ENCODE results near the gene GNB1.

GNB1 gene

DNA sequence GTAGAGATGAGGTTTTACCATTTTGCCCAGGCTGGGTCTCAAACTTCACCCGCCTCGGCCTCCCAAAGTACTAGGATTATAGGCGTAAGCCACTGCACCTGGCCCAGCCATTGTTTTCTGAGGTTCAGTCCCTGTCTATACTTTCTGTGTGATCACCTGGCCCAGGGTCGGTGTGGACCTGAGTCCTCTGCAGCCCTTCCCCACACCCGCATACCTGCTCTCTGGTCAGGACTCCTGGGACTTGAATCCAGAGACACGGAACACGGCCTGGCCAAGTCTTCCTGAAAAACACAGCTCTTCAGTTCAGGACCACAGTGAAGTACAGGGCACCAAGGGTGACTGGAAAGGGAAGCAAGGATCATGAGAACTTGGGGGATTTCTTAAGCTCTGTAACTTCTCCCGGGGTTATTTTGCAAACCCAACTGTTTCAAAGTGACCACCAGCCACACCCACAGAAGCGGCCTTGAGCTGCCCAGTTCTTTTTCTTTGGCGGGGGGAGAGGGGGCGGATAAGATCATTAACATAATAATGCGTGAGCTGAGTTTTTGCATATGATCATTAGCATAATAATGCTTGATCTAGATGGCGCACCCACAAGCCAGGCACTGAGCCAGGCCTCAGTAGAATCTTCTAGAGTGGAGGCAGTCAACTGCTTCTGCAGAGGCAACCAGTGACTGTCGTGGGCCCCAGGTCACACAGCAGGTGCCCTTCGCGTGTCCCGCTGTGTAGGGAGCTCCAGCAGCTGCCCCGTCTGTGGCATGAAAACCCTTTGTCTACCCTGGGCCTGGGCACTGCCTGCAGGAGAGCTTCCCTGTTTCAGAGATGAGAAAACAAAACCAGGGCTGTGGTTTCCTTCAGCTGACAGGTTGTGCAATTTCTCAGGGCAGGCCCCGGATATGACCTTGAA, 110.9 kb downstream of the GNB1 start:
- peak; percentile 25 for DNase-seq

DNA sequence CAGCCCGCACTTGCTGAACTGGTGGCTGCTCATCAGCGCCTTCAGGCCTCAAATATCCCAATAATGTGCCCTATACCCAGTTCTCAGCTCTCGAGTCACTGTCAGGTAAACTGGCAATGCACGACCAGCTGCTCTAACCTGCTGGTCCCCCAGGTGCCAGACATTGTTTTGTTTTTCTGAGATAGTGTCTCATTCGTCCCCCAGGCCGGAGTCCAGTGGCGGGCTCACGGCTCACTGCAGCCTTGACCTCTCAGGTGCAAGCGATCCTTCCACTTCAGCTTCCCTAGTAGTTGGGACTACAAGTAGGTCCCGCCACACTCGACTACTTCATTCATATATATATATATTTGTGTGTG, 111.6 kb downstream of the GNB1 start:
- no peak for DNase-seq

DNA sequence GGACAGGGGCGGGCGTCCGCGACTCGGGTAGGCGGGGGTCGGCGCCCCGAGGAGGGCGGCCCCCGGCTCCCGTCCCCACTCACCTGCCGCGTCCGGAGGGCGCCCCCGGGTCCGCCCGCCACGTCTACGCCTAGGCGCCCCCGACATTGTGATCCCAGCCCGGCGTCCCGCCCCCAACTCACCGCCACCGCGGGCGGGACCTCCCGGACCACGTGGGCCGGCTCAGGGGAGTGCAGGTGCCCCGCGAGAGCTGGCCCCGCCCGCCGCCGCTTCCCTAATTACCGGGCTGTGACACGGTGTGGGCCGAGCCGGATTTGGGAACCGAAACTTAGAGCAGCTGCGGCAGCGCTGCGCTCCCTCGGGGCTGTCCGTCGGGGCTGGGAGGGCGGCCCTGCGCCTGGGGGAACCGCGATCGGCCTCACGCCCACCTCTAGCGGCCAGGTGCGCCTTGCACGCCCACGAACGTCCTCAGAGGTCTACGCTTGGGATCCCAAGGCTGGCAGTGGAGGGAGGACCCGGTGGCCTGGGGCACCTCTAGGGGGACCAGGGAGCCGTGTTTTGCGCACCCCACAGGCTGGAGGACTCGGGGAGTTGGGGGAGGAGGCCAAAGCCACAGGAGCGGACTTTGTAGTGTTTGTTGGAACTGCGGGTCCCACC, 112.1 kb downstream of the GNB1 start:
- peak; percentile 78 for DNase-seq

DNA sequence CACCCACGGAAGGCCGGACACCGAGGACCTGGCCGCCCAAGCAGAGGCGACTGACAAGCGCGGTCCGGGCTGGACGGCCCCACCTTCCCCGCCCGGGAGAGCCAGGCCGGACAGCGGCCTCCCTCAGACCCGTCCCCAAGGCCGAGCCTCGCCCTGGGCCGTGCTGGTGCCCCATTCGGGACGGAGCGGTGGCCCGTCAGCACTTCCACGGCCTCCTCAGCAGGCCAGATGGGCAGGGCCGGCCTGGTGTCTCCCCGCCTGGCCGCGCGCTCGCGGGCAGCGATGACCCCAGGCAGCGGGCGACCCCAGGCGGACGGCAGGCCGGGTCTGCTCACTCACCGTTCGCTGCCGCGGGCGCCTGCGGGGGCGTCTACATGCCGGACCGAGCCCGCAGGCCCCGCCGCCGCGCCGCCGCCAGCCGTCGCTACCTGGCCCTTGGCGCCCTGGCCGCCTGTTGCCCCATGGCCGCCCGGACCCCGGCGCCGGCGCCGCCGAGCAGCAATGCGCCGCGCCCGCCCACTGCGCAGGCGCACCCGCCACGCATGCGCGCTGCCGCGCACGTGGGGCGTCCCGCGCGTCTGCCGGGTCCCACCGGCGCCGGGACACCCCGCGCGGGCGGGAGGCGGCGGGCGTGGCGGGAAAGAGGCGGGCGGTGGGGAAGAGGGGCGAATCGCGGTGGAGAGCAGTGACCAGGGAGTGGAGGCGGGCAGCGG, 112.8 kb downstream of the GNB1 start, which contains the start of gene NADK:
Gene NADK, minus strand, starts transcription at position 521 of the 713 bp plus-strand sequence. CDS start 13,064 bp downstream, outside the sequence.
- DNase-seq: peak; percentile 76

DNA sequence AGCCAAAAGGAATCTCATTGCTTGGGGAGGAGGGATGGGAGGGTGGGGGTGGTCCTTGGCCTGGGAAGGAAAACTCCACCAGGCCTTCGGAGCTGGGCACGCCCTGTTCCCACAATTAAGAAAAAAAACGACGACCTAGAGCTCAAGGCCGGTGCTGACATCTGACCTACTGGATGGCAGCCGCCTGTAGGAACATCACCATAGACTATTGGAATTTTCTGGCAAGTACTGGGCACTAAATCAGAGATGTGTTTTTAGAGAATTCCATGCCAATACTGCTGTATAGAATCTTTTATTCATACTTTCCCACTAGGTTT, 113.3 kb downstream of the GNB1 start:
- no peak for DNase-seq

DNA sequence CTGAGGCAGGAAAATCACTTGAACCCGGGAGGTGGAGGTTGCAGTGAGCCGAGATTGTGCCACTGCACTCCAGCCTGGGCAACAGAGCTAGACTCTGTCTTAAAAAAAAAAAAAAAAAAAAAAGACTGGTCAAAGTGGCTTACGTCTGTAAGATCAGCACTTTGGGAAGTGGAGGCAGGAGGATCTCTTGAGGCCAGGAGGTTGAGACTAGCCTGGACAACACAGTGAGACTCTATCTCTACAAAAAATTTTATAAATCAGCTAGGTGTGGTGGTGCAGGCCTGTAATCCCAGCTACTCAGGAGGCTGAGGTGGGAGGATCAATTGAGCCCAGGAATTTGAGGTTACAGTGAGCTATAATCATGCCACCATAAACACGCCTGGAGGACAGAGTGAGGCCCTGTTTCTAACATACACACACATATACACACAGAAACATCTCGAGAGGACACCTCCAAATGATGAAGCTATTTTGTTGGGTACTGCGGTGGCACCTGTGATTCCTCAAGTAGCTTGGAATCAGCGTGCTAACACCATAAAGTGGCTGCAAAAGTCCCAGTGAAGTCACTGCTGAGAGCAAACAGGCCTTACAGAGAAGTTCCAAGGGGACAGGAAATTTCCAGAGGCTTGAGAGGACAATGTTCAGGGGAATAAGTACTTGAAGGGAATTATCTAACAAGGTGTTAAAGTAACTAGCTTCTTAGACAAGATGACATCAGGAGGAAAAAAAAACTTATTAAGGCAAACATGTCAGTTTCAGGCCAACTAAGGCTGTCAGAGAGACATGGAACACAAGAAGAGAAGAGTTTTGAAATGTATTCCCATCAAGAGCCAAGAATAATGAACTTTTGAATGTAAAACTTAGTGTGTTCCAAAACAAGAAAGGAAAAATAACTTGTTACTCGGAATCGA, 114.0 kb downstream of the GNB1 start:
- DNase-seq: no peak

DNA sequence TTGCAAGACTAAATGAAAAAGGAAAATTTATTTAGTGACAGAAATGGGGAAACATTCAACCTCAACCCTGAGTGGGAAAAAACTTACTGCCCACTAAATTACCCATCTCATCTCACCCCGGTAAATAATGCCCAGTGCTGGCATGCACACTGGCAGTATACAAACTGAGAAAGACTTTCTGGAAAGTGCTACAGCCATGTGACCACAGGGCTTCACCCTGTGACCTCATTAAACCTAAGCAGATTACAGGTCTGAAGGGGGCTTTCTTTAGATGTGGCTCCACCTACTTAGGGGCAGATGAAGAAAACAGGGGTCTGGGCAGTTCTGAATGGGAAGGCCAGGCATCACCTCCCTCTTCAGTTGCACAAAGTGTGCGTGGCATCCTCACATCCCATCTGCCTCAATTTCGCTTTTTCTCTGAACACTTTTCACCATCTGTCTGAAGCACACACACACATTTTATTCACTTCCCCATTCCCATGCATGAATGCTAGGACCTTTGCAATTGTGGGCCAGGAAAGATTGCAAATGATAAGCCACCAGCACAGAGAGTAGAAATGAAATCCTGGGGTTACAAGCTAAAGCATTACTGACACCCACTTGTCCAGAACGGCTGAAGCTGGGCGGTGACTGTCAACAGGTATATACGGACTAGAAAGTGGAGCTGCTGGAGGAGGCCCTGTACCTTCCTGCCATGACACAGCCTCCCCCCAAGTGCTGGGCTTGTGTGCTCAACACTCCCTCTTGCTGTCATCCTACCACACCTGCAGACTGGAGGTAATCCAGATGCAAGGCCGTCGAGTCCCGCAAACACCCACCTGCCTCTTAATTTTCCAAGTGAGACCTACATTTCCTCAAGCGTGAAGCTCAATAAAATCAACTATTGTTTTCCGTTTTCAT, 115.3 kb downstream of the GNB1 start:
- DNase-seq: no peak

DNA sequence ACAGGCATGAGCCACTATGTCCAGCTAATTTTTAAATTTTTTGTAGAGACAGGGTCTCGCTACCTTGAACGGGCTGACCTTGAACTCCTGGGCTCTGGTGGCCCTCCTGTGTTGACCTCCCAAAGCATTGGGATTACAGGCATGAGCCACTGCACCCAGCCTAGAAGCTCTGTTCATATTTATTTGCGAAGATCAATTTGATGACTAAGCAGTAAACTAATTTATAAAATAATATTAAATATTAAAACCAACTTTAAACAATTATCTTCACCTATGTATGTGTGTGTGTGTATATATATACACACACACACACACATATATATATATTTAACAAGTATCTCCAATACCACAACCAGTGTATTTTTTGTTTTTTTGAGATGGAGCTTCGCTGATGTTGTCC, 117.0 kb downstream of the GNB1 start:
- DNase-seq: no peak

DNA sequence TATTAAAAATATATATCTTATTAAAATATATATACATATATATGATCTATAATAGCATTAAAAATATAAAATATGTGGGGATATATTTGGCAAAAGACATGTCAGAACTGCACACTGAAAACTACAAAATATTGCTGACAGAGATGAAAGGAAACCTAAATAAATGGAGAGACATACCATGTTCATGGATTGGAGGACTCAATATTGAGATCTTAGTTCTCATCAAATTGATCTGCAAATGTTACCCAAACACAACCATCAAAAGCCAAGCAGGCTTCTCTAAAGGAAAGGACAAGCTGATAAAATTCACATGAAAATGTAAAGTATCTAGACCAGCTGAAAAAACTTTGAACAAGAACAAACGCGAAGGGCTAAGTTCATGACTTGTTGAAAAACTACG, 119.8 kb downstream of the GNB1 start:
- no peak for DNase-seq

DNA sequence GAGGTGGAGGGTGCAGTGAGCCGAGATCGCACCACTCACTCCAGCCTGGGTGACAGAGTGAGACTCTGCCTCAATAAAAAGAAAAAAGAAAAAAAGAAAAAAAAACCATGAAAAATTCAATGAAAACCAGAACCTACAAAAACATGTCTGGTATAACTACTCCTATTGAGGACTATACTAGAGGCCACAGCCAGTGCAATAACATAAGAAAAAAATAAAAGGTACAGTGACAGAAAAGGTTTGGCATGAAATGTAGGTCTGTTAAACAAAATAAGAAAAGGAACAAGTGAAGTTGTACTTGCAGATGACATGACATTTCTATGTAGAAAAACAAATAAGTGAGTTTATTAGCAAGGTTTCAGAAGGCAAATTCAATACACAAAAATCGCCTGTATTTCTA, 120.8 kb downstream of the GNB1 start:
- DNase-seq: no peak

DNA sequence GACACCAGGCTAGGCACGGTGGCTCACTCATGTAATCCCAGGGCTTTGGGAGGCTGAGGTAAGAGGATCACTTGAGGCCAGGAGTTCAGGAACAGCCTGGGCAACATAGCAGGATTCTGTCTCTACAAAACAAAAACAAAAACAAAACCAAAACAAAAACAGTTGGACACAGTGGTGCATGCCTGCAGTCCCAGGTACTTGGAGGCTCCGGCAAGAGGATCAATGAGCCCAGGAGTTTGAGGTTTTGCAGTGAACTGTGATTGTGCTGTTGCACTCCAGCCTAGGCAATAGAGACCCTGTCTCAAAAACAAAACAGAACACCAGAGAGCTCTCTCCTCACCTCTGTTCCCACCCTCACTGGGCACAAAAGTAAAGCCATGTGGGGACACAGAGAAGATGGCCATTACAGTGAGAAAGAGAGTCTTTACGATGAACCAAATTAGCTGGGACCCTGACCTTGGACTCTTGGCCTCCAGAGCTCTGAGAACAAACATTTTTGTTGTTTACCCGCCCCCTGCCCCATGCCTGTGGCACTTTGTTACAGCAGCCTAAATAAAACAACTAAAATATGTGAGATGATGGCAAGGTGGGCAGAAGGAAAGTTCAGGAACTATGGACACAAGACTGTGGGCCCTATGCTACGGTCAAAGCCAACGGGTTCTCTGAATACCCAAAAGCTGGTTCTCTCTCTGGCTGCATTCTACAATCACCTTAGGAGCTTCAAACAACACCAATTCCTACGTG, 122.5 kb downstream of the GNB1 start:
- no peak for DNase-seq

DNA sequence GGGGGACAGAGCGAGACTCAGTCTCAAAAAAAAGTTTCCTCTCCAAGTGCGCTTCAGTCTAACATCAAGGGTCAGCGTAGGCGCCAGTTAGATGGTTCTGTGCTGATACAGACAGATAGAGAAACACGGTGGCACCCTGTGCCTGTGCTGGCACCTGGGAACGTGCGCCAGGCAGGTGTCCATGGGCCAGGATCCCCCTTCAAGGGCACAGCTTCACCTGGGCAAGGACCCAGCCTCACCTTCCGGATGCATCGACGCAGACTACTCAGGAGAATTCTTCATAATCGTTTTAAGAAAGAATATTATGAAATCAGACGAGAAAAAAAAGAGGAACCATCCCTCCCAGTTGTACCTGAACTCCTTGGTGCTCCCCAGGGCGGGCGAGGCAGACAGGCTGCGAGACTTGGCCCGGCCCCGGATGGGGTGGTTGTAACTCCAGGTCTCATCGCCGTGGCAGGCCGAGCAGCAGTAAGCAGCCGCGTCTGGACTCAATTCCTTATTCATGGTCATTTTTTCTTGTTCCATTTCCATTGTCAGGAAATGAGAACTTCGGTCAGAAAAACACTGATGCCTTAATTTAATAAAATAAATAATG, 125.9 kb downstream of the GNB1 start:
- DNase-seq: no peak

DNA sequence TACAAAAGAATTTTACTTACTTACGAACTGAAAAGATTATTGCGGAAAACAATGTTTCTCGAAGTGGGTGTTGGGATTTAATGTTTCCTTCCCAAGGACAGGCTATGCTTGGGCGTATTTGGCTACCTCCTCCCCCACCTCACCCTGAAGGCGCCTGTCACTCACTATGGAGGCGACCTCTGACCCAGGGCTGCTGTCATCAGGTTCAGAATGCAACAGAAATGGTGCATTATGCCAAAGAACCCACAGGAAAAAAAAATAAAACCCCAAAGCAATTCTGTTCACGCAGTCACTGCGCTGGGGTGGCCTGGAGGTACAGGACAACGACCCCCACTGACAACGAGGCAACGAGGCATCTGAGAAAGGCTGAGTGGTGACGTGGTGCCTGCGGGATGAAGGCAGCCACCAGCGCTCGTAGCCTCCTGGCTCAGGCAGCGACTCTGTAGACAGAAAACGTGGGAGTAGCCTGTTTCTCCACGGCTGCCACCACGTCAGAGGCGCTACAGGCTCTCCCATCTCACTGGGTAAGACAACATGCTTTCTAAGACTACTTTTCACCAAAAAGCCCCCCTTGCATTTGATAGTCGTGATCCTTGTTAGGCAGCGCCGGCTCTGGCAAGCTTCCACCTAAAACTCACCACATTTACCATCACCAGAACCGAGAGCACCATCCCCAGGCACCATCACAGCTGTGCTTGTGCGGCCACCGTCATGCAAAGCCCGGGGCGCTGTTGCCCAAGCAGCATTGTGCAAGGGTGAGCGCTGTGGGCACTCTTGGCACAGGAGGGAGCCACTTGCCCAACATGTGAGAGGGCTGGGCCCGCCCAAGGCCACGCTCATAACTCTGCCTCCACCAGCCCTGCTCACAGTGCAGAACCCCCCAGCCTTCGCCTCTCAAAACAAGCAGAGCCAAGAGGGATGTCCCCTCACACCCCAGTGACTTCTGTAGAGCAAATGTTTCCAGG, 126.9 kb downstream of the GNB1 start:
- no peak for DNase-seq

DNA sequence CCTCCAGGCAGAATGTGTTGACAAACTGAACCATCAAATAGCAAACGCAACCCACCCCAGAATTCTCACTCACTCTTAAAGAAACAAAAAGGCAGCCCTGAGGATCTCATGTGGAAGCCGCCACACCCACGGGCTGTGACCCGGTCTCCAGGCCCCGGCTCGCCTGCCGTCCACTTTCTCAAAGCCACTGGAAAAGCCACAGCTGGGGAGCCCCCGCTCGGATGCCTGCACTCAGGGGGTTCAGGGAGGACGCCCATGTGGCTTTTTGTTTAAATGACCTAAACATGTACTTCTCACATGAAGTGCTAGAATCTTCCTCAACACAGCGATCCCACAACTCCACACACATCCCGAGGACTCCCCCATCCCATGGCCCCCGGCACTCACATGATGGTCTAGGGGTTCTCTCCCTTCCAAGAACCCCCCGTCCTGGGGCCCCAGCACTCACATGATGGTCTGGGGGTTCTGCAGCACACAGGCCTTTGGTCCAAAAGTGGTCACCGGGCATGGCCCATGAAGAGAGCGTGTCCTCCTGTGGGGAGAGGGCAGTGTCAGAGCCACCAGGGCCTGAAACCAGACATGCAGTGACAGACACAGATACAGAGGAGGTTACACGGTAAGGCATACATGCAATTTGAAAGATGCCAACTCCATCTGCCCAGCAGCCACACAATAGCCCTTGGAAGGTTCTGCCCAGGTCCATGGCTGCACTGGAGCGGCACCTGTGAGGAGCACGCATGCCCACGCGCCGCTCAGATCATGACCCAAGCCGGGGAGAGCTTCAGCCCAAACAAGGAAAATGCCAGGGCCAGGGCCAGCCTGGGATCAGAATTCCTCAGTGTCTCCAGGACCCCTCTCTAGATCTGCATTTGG, 129.1 kb downstream of the GNB1 start:
- DNase-seq: no peak

DNA sequence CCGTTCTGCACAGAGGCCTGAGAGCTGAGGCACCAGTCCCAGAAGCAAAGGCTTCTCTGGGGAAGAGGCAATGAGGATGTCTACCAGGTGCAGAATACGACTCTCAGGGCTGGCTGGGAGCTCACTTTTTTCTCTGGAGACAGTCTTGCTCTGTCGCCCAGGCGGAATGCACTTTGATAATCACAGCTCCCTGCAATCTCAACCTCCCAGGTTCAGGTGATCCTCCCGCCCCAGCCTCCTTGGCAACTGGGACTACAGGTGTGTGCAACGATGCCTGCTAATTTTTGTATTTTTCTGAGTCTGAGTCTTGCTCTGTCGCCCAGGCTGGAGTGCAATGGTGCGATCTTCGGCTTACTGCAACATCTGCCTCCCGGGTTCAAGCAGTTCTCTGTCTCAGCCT, 130.2 kb downstream of the GNB1 start:
- no peak for DNase-seq

DNA sequence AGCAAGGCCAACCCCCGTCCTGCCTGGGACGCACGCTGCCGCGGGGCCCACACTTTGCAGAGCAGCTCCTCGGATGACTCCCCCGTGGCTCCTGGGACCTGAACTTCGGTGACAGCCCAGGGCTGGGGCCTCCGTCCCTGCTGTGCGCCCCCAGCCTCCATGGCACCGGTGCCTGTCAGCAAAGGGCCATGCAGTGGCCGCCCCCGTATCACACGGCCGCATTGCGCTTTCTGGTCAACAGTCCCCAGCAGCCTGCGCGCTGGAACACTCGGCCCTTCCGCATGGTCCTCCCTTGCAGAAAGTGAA, 130.6 kb downstream of the GNB1 start:
- no peak for DNase-seq

DNA sequence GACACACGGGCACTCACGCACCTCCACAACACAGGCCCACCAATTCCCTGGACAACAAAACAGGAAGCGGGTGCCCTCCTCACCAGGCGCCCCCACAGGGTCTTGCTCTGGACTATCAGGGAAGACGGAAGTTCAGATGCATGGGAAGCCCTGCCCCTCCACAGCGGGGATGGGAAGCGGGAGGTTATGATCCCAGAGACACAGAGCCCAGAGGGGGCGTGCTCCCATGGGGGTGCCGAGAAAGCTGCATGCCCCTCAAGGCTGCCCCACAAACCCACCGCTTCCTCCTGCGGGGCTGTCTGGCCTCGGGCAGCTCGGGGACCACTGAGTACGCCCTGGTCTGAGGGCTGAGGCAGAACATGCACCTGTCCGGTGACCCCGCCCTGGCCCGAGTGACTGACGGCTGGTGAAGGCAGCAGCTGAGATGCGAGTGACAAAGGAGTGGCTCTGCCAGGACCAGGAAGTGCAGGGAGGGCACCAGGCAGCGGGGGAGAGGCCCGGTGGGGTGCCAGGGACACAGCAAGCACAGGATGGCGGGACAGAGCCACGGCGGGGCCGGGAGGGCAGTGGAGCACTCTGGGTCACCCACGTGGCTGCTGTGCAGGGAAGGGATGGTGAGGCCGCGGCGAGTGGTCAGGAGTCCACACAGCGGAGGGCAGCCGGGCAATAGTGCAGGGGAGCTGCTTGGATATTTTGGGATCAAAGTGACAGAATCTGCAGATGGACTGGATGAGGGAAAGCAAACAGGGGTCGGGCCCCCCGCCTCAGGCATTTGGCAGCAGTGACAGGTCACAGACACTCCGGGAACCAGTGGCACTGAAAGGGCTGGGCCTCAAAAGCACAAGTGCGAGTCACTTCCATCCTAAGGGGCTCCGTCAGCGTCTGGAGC, 131.2 kb downstream of the GNB1 start:
- no peak for DNase-seq
